GM04503 (cell line): Measurements from ENCODE around the gene RAB26.
"Not testable (repeated sequence)": the region's sequence is repeated elsewhere in the genome, so short reads cannot be mapped to it uniquely, and the experiment has no call there.

Experiments
- DNase-seq: peaks from one replicate; pipeline ENCODE4 v3.0.0-alpha.2; 2012; ENCODE audit warnings: low read depth

The RAB26 gene

GRCh38 chr16:2147981-2148671, at the start of gene RAB26:
Gene RAB26 (plus strand): TSS chr16:2148625. CDS start chr16:2148784, 159 bp downstream.
- DNase-seq = no peak

- not testable (repeated sequence) for DNase-seq
Measured at GRCh38 chr16:2101581-2101980, 46.8 kb upstream of the RAB26 start.

GRCh38 chr16:2102471-2102870, 46.0 kb upstream of the RAB26 start:
- DNase-seq = no peak

- DNase-seq = not testable (repeated sequence)
Measured at GRCh38 chr16:2104464-2104863, 44.0 kb upstream of the RAB26 start.

GRCh38 chr16:2105291-2105690, 43.1 kb upstream of the RAB26 start:
- DNase-seq = not testable (repeated sequence)

- DNase-seq = not testable (repeated sequence)
Measured at GRCh38 chr16:2105769-2106168, 42.7 kb upstream of the RAB26 start.

- not testable (repeated sequence) for DNase-seq
Measured at GRCh38 chr16:2106211-2106610, 42.2 kb upstream of the RAB26 start.

- DNase-seq = not testable (repeated sequence)
Measured at GRCh38 chr16:2107121-2107790, 41.2 kb upstream of the RAB26 start.

- DNase-seq = not testable (repeated sequence)
Measured at GRCh38 chr16:2107791-2108125, 40.7 kb upstream of the RAB26 start.

- DNase-seq = not testable (repeated sequence)
Measured at GRCh38 chr16:2108446-2109270, 39.8 kb upstream of the RAB26 start.

- DNase-seq = not testable (repeated sequence)
Measured at GRCh38 chr16:2109271-2109580, 39.2 kb upstream of the RAB26 start.

GRCh38 chr16:2109872-2110271, 38.6 kb upstream of the RAB26 start:
- DNase-seq = not testable (repeated sequence)

GRCh38 chr16:2110332-2111008, 38.0 kb upstream of the RAB26 start:
- not testable (repeated sequence) for DNase-seq

GRCh38 chr16:2111009-2111353, 37.4 kb upstream of the RAB26 start:
- DNase-seq = not testable (repeated sequence)

GRCh38 chr16:2111412-2112335, 36.8 kb upstream of the RAB26 start:
- not testable (repeated sequence) for DNase-seq

GRCh38 chr16:2112539-2113106, 35.8 kb upstream of the RAB26 start:
- not testable (repeated sequence) for DNase-seq

GRCh38 chr16:2114225-2114624, 34.2 kb upstream of the RAB26 start:
- DNase-seq = not testable (repeated sequence)

GRCh38 chr16:2114885-2115590, 33.4 kb upstream of the RAB26 start:
- not testable (repeated sequence) for DNase-seq

- no peak for DNase-seq
Measured at GRCh38 chr16:2115591-2115973, 32.8 kb upstream of the RAB26 start.

GRCh38 chr16:2116428-2116827, 32.0 kb upstream of the RAB26 start:
- not testable (repeated sequence) for DNase-seq
